ENCODE measurements around the gene ODAD3. TPM values are rescaled to one million over a fixed set of nuclear protein-coding genes. Genes with fewer than 3 reads are reported as not detected.

The ODAD3 gene
- total and polyA plus RNA-seq, 4 donors, result 0.49 to 2.6 (median 1.6) TPM

- Histone ChIP-seq H3K4me1 (ENCODE audit: control insufficient read depth in 1 of 2, insufficient read depth in 2 of 2, low read length in 2 of 2) (no peaks in the 10 kb centered on the region), H3K27ac (ENCODE audit: low read depth in 1 of 2, low read length in 2 of 2) (no peak overlapping the region), H3K36me3 (ENCODE audit: control insufficient read depth in 1 of 2, insufficient read depth in 2 of 2, low read length in 1 of 2) (no peaks in the 10 kb centered on the region), H3K9me3 (ENCODE audit: control insufficient read depth, low read length) (no peaks in the 10 kb centered on the region), H3K27me3 (ENCODE audit: control insufficient read depth in 1 of 2, insufficient read depth in 2 of 2, low read length in 1 of 2) (no peaks in the 10 kb centered on the region), H3K4me3 (ENCODE audit: low read length in 2 of 2) (no peak overlapping the region)
- peak; percentile 81 to 85 for DNase-seq
- 3 to 5% methylated on average over 46 of the region's 46 CpGs for whole genome bisulfite sequencing, 2 donors
- peak; percentile 72 for ATAC-seq (ENCODE audit: low FRiP score)
- intact Hi-C loops (cut with DNase I), result loop anchor here in 1 of 2 donors (5.0 kb wide), 1 partner anchor 38 kb away; the partner anchor contains the start of gene EPOR
Measured at GRCh38 chr19:11420429-11421370, 14.2 kb downstream of the ODAD3 start.

GRCh38 chr19:11418549-11419506 lies 16.1 kb downstream of the ODAD3 start, which contains the start of gene RGL3:
Gene RGL3, minus strand, starts transcription at chr19:11419314. Its CDS starts 36 bp downstream, at chr19:11419278.
- ATAC-seq (ENCODE audit: low FRiP score), result peak; percentile 75
- Histone ChIP-seq H3K9me3 (ENCODE audit: control insufficient read depth, low read length) (no peaks in the 10 kb centered on the region), H3K4me1 (ENCODE audit: control insufficient read depth in 1 of 2, insufficient read depth in 2 of 2, low read length in 2 of 2) (no peaks in the 10 kb centered on the region), H3K27me3 (ENCODE audit: control insufficient read depth in 1 of 2, insufficient read depth in 2 of 2, low read length in 1 of 2) (no peaks in the 10 kb centered on the region), H3K4me3 (ENCODE audit: low read length in 2 of 2) (peak within 1 kb of the TSS; percentile 31 to 58), H3K27ac (ENCODE audit: low read depth in 1 of 2, low read length in 2 of 2) (no peak within 1 kb of the TSS), H3K36me3 (ENCODE audit: control insufficient read depth in 1 of 2, insufficient read depth in 2 of 2, low read length in 1 of 2) (no peaks in the 10 kb centered on the region)
- WGBS, 2 donors, result 2% methylated on average over 70 to 72 of the region's 72 CpGs
- intact Hi-C loops (cut with DNase I), result loop anchor here in 1 of 2 donors (5.0 kb wide), 1 partner anchor 37 kb away; the partner anchor contains the start of gene EPOR
- DNase-seq, result peak; percentile 78 to 91

- intact Hi-C loops (cut with DNase I), result loop anchor here in 1 of 2 donors (5.0 kb wide), 1 partner anchor 36 kb away; the partner anchor contains the start of gene EPOR
- no peak overlapping the region for H3K27ac ChIP-seq (ENCODE audit: low read depth in 1 of 2, low read length in 2 of 2)
- H3K9me3 ChIP-seq (ENCODE audit: control insufficient read depth, low read length), result no peaks in the 10 kb centered on the region
- H3K36me3 ChIP-seq (ENCODE audit: control insufficient read depth in 1 of 2, insufficient read depth in 2 of 2, low read length in 1 of 2), result no peaks in the 10 kb centered on the region
- WGBS, 2 donors, result 3 to 12% methylated on average over 10 to 16 of the region's 16 CpGs
- ATAC-seq (ENCODE audit: low FRiP score) (no peak), DNase-seq (no peak)
- H3K4me3 ChIP-seq (ENCODE audit: low read length in 2 of 2), result peak overlapping the region in 1 of 2 donors; percentile 58
- no peaks in the 10 kb centered on the region for H3K27me3 ChIP-seq (ENCODE audit: control insufficient read depth in 1 of 2, insufficient read depth in 2 of 2, low read length in 1 of 2)
- H3K4me1 ChIP-seq (ENCODE audit: control insufficient read depth in 1 of 2, insufficient read depth in 2 of 2, low read length in 2 of 2), result no peaks in the 10 kb centered on the region
Measured at GRCh38 chr19:11418094-11418548, 16.8 kb downstream of the ODAD3 start.

GRCh38 chr19:11416346-11417052 lies 18.4 kb downstream of the ODAD3 start:
- H3K4me3 ChIP-seq (ENCODE audit: low read length in 2 of 2), result no peak overlapping the region
- H3K4me1 ChIP-seq (ENCODE audit: control insufficient read depth in 1 of 2, insufficient read depth in 2 of 2, low read length in 2 of 2), result no peaks in the 10 kb centered on the region
- no peak overlapping the region for H3K27ac ChIP-seq (ENCODE audit: low read depth in 1 of 2, low read length in 2 of 2)
- H3K9me3 ChIP-seq (ENCODE audit: control insufficient read depth, low read length), result no peaks in the 10 kb centered on the region
- no peak for DNase-seq
- no peaks in the 10 kb centered on the region for H3K27me3 ChIP-seq (ENCODE audit: control insufficient read depth in 1 of 2, insufficient read depth in 2 of 2, low read length in 1 of 2)
- H3K36me3 ChIP-seq (ENCODE audit: control insufficient read depth in 1 of 2, insufficient read depth in 2 of 2, low read length in 1 of 2), result no peaks in the 10 kb centered on the region
- intact Hi-C loops (cut with DNase I), result loop anchor here in 1 of 2 donors (5.0 kb wide), 1 partner anchor 34 kb away; the partner anchor contains the start of gene EPOR
- no peak for ATAC-seq (ENCODE audit: low FRiP score)
- 94% methylated on average over 17 of the region's 17 CpGs for WGBS, 2 donors

- no peaks in the 10 kb centered on the region for H3K27me3 ChIP-seq (ENCODE audit: control insufficient read depth in 1 of 2, insufficient read depth in 2 of 2, low read length in 1 of 2)
Measured at GRCh38 chr19:11414544-11414943, 20.4 kb downstream of the ODAD3 start.

GRCh38 chr19:11410682-11411081 lies 24.2 kb downstream of the ODAD3 start:
- DNase-seq, result no peak
- no peak overlapping the region for H3K4me3 ChIP-seq (ENCODE audit: low read length in 2 of 2)
- intact Hi-C loops (cut with DNase I), result no loop called here
- H3K9me3 ChIP-seq (ENCODE audit: control insufficient read depth, low read length), result no peaks in the 10 kb centered on the region
- H3K4me1 ChIP-seq (ENCODE audit: control insufficient read depth in 1 of 2, insufficient read depth in 2 of 2, low read length in 2 of 2), result no peaks in the 10 kb centered on the region
- H3K27ac ChIP-seq (ENCODE audit: low read depth in 1 of 2, low read length in 2 of 2), result no peak overlapping the region
- H3K27me3 ChIP-seq (ENCODE audit: control insufficient read depth in 1 of 2, insufficient read depth in 2 of 2, low read length in 1 of 2), result no peaks in the 10 kb centered on the region
- WGBS, 2 donors, result 64 to 71% methylated on average over 8 of the region's 8 CpGs
- no peak for ATAC-seq (ENCODE audit: low FRiP score)
- no peaks in the 10 kb centered on the region for H3K36me3 ChIP-seq (ENCODE audit: control insufficient read depth in 1 of 2, insufficient read depth in 2 of 2, low read length in 1 of 2)

More at GRCh38 chr19:11414544-11414943, 20.4 kb downstream of the ODAD3 start:
- Histone ChIP-seq H3K27ac (ENCODE audit: low read depth in 1 of 2, low read length in 2 of 2) (no peak overlapping the region), H3K9me3 (ENCODE audit: control insufficient read depth, low read length) (no peaks in the 10 kb centered on the region), H3K4me1 (ENCODE audit: control insufficient read depth in 1 of 2, insufficient read depth in 2 of 2, low read length in 2 of 2) (no peaks in the 10 kb centered on the region), H3K4me3 (ENCODE audit: low read length in 2 of 2) (no peak overlapping the region), H3K36me3 (ENCODE audit: control insufficient read depth in 1 of 2, insufficient read depth in 2 of 2, low read length in 1 of 2) (no peaks in the 10 kb centered on the region)
- ATAC-seq (ENCODE audit: low FRiP score) (no peak), DNase-seq (no peak)
- intact Hi-C loops (cut with DNase I), result no loop called here
- WGBS, 2 donors, result 93% methylated on average over 2 of the region's 2 CpGs

- intact Hi-C loops (cut with DNase I), result no loop called here
- Histone ChIP-seq H3K27ac (ENCODE audit: low read depth in 1 of 2, low read length in 2 of 2) (no peak overlapping the region), H3K4me3 (ENCODE audit: low read length in 2 of 2) (no peak overlapping the region), H3K36me3 (ENCODE audit: control insufficient read depth in 1 of 2, insufficient read depth in 2 of 2, low read length in 1 of 2) (no peaks in the 10 kb centered on the region), H3K27me3 (ENCODE audit: control insufficient read depth in 1 of 2, insufficient read depth in 2 of 2, low read length in 1 of 2) (no peaks in the 10 kb centered on the region), H3K9me3 (ENCODE audit: control insufficient read depth, low read length) (no peaks in the 10 kb centered on the region), H3K4me1 (ENCODE audit: control insufficient read depth in 1 of 2, insufficient read depth in 2 of 2, low read length in 2 of 2) (no peaks in the 10 kb centered on the region)
- 83 to 90% methylated on average over 4 of the region's 4 CpGs for WGBS, 2 donors
- DNase-seq (no peak), ATAC-seq (ENCODE audit: low FRiP score) (no peak)
Measured at GRCh38 chr19:11408591-11408990, 26.3 kb downstream of the ODAD3 start.

Data from aorta (tissue), 5 donors.